ENCODE measurements around the gene ARL8B. TPM values are rescaled to one million over a fixed set of nuclear protein-coding genes. Genes with fewer than 3 reads are reported as not detected.

The ARL8B gene
- total RNA-seq, 2 donors from 2014 or later, result 40.8 to 51.4 TPM

DNA sequence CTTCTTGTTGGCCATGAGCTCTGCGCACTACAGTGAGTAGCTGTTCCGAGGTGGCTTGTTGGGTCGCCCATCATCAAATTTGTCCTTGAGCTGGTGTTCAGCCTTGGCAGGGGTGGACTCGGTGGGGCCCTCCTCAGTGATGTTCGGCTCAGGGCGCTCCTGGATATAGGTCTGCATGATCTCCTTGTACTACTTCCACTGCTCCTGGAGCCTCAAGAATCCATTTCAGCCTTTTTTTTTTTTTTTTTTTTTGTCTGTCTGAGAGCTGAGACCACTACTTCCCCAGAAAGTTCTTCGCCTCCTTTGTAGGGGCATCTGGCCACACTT, 39.3 kb upstream of the ARL8B start:
- Histone ChIP-seq H3K9me3 (no peaks in the 10 kb centered on the region), H3K9ac (ENCODE audit: low read depth in 2 of 2, low read length in 2 of 2) (no peak overlapping the region), H3K27ac (no peak overlapping the region), H3K4me1 (no peaks in the 10 kb centered on the region), H3K27me3 (no peaks in the 10 kb centered on the region), H3K4me3 (no peak overlapping the region), H3K36me3 (no peaks in the 10 kb centered on the region)
- no peak for DNase-seq
- TF ChIP-seq, protein P1, sequence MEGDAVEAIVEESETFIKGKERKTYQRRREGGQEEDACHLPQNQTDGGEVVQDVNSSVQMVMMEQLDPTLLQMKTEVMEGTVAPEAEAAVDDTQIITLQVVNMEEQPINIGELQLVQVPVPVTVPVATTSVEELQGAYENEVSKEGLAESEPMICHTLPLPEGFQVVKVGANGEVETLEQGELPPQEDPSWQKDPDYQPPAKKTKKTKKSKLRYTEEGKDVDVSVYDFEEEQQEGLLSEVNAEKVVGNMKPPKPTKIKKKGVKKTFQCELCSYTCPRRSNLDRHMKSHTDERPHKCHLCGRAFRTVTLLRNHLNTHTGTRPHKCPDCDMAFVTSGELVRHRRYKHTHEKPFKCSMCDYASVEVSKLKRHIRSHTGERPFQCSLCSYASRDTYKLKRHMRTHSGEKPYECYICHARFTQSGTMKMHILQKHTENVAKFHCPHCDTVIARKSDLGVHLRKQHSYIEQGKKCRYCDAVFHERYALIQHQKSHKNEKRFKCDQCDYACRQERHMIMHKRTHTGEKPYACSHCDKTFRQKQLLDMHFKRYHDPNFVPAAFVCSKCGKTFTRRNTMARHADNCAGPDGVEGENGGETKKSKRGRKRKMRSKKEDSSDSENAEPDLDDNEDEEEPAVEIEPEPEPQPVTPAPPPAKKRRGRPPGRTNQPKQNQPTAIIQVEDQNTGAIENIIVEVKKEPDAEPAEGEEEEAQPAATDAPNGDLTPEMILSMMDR (IDR thresholded peaks at IDR 0.05), result no peak
- intact Hi-C loops (cut with DNase I), result no loop called here

DNA sequence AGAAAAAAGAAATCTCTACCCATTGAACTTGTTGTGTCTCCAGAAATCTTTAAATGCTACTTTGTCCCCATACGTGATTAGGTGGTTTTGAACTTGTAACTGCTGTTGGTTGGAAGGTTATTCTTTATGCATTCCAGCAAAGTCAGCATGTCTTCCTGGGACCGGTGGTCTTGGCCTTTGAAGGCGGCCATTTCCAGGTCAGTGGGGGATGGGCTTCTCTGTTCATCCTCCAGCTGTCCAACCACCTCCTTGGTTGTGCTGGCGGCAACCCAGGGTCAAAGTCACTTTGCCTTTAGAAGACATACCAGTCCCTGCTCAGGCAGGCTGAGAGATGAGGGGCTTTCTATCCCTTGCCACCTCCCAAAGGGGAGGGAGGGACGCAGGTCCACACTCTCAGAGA, 37.9 kb upstream of the ARL8B start:
- Histone ChIP-seq H3K9me3 (no peaks in the 10 kb centered on the region), H3K9ac (ENCODE audit: low read depth in 2 of 2, low read length in 2 of 2) (no peak overlapping the region), H3K4me1 (no peaks in the 10 kb centered on the region), H3K27ac (no peak overlapping the region), H3K36me3 (no peaks in the 10 kb centered on the region), H3K4me3 (no peak overlapping the region), H3K27me3 (no peaks in the 10 kb centered on the region)
- no peak for DNase-seq
- TF ChIP-seq, protein P1 (IDR thresholded peaks at IDR 0.05), result no peak
- intact Hi-C loops (cut with DNase I), result no loop called here

DNA sequence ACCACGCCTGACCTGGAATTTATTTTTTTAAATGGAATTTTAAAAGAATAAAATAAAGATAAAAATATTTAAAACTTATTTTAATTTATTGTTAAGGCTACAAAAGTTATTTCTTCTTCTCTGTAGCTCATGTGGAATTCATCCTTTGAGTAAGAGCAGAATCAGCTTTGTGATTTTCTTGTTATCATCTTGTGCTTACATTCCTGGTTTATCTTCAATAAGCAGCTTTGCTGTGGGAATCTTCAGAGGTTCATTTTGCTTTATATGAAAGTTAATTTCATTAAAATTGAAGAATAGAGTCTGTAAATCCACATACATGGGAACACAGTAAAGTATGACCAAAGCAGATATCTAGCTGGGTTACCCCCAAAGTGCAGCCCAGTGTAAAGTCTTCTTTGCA, 35.4 kb upstream of the ARL8B start:
- intact Hi-C loops (cut with DNase I), result no loop called here
- H3K9ac ChIP-seq (ENCODE audit: low read depth in 2 of 2, low read length in 2 of 2), result no peak overlapping the region
- TF ChIP-seq, protein P1 (IDR thresholded peaks at IDR 0.05), result no peak

DNA sequence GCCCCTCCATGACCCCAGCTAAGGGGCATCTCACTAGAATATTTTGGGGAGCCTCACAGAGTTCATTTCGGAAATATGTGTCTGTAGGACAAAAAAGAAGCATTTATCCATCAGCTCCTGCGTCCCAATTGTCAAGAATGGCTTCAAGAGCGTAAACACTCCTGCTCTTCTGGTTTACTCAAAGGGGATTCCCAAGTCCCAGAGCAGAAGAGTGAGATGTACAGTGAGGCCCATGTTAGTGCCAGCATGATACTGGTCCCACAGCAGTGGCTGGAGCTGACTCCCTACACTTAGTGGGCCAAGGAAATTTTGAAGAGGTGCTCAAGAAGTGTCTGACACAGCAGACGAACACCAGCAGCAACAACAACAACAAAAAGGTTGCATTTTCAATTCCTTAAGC, 34.9 kb upstream of the ARL8B start:
- intact Hi-C loops (cut with DNase I), result no loop called here
- H3K27me3 ChIP-seq, result no peaks in the 10 kb centered on the region
- H3K27ac ChIP-seq, result no peak overlapping the region
- H3K4me3 ChIP-seq, result no peak overlapping the region
- TF ChIP-seq, protein P1 (IDR thresholded peaks at IDR 0.05), result no peak
- DNase-seq, result no peak
- no peaks in the 10 kb centered on the region for H3K4me1 ChIP-seq
- no peaks in the 10 kb centered on the region for H3K36me3 ChIP-seq
- no peak overlapping the region for H3K9ac ChIP-seq (ENCODE audit: low read depth in 2 of 2, low read length in 2 of 2)
- H3K9me3 ChIP-seq, result no peaks in the 10 kb centered on the region

More for the DNA sequence above, 35.4 kb upstream of the ARL8B start:
- H3K36me3 ChIP-seq, result no peaks in the 10 kb centered on the region
- no peaks in the 10 kb centered on the region for H3K4me1 ChIP-seq
- no peak for DNase-seq
- H3K9me3 ChIP-seq, result no peaks in the 10 kb centered on the region
- H3K4me3 ChIP-seq, result no peak overlapping the region
- H3K27ac ChIP-seq, result no peak overlapping the region
- no peaks in the 10 kb centered on the region for H3K27me3 ChIP-seq

DNA sequence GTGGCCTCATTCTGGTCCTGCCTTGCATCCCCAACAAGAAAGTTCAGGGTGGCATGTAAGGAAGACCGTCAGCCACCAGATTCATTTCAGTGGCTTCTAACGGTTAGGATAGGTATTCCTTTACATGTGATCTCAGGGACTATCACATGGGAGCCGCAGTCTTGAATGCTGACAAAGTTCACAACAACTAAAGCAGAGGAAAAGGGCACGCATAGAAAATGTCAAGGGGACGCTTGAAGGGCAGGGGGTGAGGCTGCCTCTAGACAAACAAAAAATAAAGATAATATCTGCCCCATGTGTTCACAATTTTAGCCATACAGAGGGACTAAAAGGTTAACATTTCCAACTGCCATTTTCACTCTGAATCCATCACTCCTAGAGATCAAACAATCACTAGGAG, 31.9 kb upstream of the ARL8B start:
- no peak for DNase-seq
- Histone ChIP-seq H3K4me3 (no peak overlapping the region), H3K9ac (ENCODE audit: low read depth in 2 of 2, low read length in 2 of 2) (no peak overlapping the region), H3K36me3 (no peaks in the 10 kb centered on the region), H3K27ac (no peak overlapping the region), H3K4me1 (no peaks in the 10 kb centered on the region), H3K9me3 (no peaks in the 10 kb centered on the region), H3K27me3 (no peaks in the 10 kb centered on the region)
- TF ChIP-seq, protein P1 (IDR thresholded peaks at IDR 0.05), result no peak
- intact Hi-C loops (cut with DNase I), result no loop called here

DNA sequence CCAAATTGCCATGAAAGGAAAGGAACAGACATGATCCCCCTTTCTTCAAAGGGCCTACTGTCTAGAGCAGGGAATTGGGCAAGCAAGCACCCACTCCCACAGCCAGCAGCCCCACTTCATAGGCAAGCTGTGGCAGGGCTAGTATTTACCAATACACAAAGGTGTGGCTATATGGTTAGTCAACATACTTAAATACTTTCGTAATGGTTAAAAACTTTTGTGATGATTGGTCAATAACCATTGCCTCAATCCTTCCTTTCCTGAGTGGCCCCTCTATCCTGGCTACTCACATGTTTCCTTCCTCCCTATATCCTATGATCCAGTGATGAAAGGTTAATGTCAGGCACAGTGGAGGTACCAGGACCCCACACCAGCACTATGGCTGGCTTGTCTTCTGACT, 30.1 kb upstream of the ARL8B start:
- TF ChIP-seq, protein P1 (IDR thresholded peaks at IDR 0.05), result no peak
- H3K27ac ChIP-seq, result no peak overlapping the region
- H3K36me3 ChIP-seq, result no peaks in the 10 kb centered on the region
- H3K4me1 ChIP-seq, result no peaks in the 10 kb centered on the region
- no peak for DNase-seq
- H3K9me3 ChIP-seq, result no peaks in the 10 kb centered on the region
- H3K27me3 ChIP-seq, result no peaks in the 10 kb centered on the region
- no peak overlapping the region for H3K4me3 ChIP-seq
- intact Hi-C loops (cut with DNase I), result no loop called here
- no peak overlapping the region for H3K9ac ChIP-seq (ENCODE audit: low read depth in 2 of 2, low read length in 2 of 2)
